Osteocyte (in vitro differentiated cells): Measurements from ENCODE around the gene PKP3. TPM values are rescaled to one million over a fixed set of nuclear protein-coding genes. Genes with fewer than 3 reads are reported as not detected.

Source experiments
- DNase-seq: peaks from one replicate; pipeline ENCODE4 v3.0.0; 2021; ENCODE audit warnings: mixed read lengths; ENCODE audit not compliant: unreplicated experiment; ENCODE audit errors: extremely low spot score
- H3K27ac Mint-ChIP-seq: one replicate; pipeline ENCODE4 v1.8.0; 2021; ENCODE audit warnings: mild to moderate bottlenecking, mixed read lengths; ENCODE audit not compliant: unreplicated experiment
- H3K27me3 Mint-ChIP-seq: one replicate; pipeline ENCODE4 v1.8.0; 2021; ENCODE audit warnings: mixed read lengths; ENCODE audit not compliant: unreplicated experiment
- H3K36me3 Mint-ChIP-seq: one replicate; pipeline ENCODE4 v1.8.0; 2021; ENCODE audit warnings: mixed read lengths; ENCODE audit not compliant: unreplicated experiment
- H3K4me1 Mint-ChIP-seq: one replicate; pipeline ENCODE4 v1.8.0; 2021; ENCODE audit warnings: mixed read lengths; ENCODE audit not compliant: unreplicated experiment
- H3K4me3 Mint-ChIP-seq: one replicate; pipeline ENCODE4 v1.8.0; 2021; ENCODE audit warnings: mild to moderate bottlenecking, moderate library complexity, mixed read lengths; ENCODE audit not compliant: unreplicated experiment
- H3K9me3 Mint-ChIP-seq: one replicate; pipeline ENCODE4 v1.8.0; 2021; ENCODE audit warnings: mixed read lengths; ENCODE audit not compliant: unreplicated experiment
- CTCF ChIP-seq: fragments of 200-600 bp; sonication (generic); IDR thresholded peaks from 2 replicates; pipeline ENCODE4 v1.5.0; 2021; ENCODE audit warnings: antibody characterized with exemption, mild to moderate bottlenecking, moderate library complexity
- total RNA-seq: library from RNA; stranded (reverse); gene quantifications from 2 replicates; pipeline ENCODE4 v1.2.1, GENCODE V29; 2021

The PKP3 gene
- total RNA-seq, 1 donor from 2014 or later, result 0.40 TPM

GRCh38 chr11:452916-453527 lies 59.0 kb downstream of the PKP3 start:
- no peak overlapping the region for H3K4me3 Mint-ChIP-seq

GRCh38 chr11:453564-453963 lies 59.6 kb downstream of the PKP3 start:
- H3K9me3 Mint-ChIP-seq, result no peaks in the 10 kb centered on the region
- DNase-seq, result no peak
- H3K27ac Mint-ChIP-seq, result no peak overlapping the region
- H3K4me3 Mint-ChIP-seq, result no peak overlapping the region
- no peaks in the 10 kb centered on the region for H3K27me3 Mint-ChIP-seq
- TF ChIP-seq CTCF, result no peak
- H3K4me1 Mint-ChIP-seq, result peaks cover 39% of the 10 kb centered on the region
- H3K36me3 Mint-ChIP-seq, result peaks cover 11% of the 10 kb centered on the region

More at GRCh38 chr11:452916-453527, 59.0 kb downstream of the PKP3 start:
- Mint-ChIP-seq H3K36me3 (peaks cover 11% of the 10 kb centered on the region), H3K27me3 (no peaks in the 10 kb centered on the region), H3K9me3 (no peaks in the 10 kb centered on the region), H3K4me1 (peaks cover 39% of the 10 kb centered on the region), H3K27ac (no peak overlapping the region)
- no peak for DNase-seq
- no peak for TF ChIP-seq CTCF

GRCh38 chr11:454043-454442 lies 60.0 kb downstream of the PKP3 start:
- no peaks in the 10 kb centered on the region for H3K27me3 Mint-ChIP-seq
- H3K36me3 Mint-ChIP-seq, result peaks cover 11% of the 10 kb centered on the region
- no peak overlapping the region for H3K4me3 Mint-ChIP-seq
- DNase-seq, result no peak
- H3K9me3 Mint-ChIP-seq, result no peaks in the 10 kb centered on the region
- peaks cover 35% of the 10 kb centered on the region for H3K4me1 Mint-ChIP-seq
- TF ChIP-seq CTCF, result no peak
- H3K27ac Mint-ChIP-seq, result no peak overlapping the region

Other genes starting within 250 kb of the PKP3 start
- not detected in 2 replicates for gene SCGB1C1, start 201.1 kb upstream of the PKP3 start, total RNA-seq
- gene BET1L, start 186.8 kb upstream of the PKP3 start, total RNA-seq, result 54.6 and 59.3 TPM in 2 replicates
- 105 and 125 TPM in 2 replicates for gene RIC8A, start 186.5 kb upstream of the PKP3 start, total RNA-seq
- gene SIRT3, start 157.9 kb upstream of the PKP3 start, total RNA-seq, result 23.2 and 25.7 TPM in 2 replicates
- gene PSMD13, start 157.2 kb upstream of the PKP3 start, total RNA-seq, result 115 and 126 TPM in 2 replicates
- gene NLRP6, start 115.8 kb upstream of the PKP3 start, total RNA-seq, result not detected in 2 replicates
- gene PGGHG, start 105.1 kb upstream of the PKP3 start, total RNA-seq, result 39.9 and 43.4 TPM in 2 replicates
- gene IFITM5, start 94.7 kb upstream of the PKP3 start, total RNA-seq, result not detected in 2 replicates
- 671 and 698 TPM in 2 replicates for gene IFITM2, start 86.4 kb upstream of the PKP3 start, total RNA-seq
- 352 and 355 TPM in 2 replicates for gene IFITM1, start 80.2 kb upstream of the PKP3 start, total RNA-seq
- gene IFITM3, start 73.3 kb upstream of the PKP3 start, total RNA-seq, result 1,725 and 1,814 TPM in 2 replicates
- 61.0 and 63.3 TPM in 2 replicates for gene B4GALNT4, start 24.7 kb upstream of the PKP3 start, total RNA-seq
- gene SIGIRR, start 20.8 kb downstream of the PKP3 start, total RNA-seq, result 27.0 and 28.0 TPM in 2 replicates
- gene ANO9, start 47.8 kb downstream of the PKP3 start, total RNA-seq, result not detected in 2 replicates
- gene PTDSS2, start 56.1 kb downstream of the PKP3 start, total RNA-seq, result 55.3 and 56.1 TPM in 2 replicates
- 151 and 160 TPM in 2 replicates for gene RNH1, start 113.0 kb downstream of the PKP3 start, total RNA-seq
- gene HRAS, start 141.4 kb downstream of the PKP3 start, total RNA-seq, result 68.3 and 69.4 TPM in 2 replicates
- 3.2 and 3.7 TPM in 2 replicates for gene LRRC56, start 143.3 kb downstream of the PKP3 start, total RNA-seq
- 6.0 and 6.4 TPM in 2 replicates for gene LMNTD2, start 166.5 kb downstream of the PKP3 start, total RNA-seq
- 8.0 and 9.3 TPM in 2 replicates for gene RASSF7, start 166.8 kb downstream of the PKP3 start, total RNA-seq
- 31.5 TPM in 2 replicates for gene PHRF1, start 182.3 kb downstream of the PKP3 start, total RNA-seq
- 14.4 and 15.4 TPM in 2 replicates for gene IRF7, start 221.7 kb downstream of the PKP3 start, total RNA-seq
- gene CDHR5, start 230.7 kb downstream of the PKP3 start, total RNA-seq, result not detected in 2 replicates
- not detected in 2 replicates for gene SCT, start 233.0 kb downstream of the PKP3 start, total RNA-seq
- 1.7 and 1.8 TPM in 2 replicates for gene DRD4, start 243.1 kb downstream of the PKP3 start, total RNA-seq